ENCODE measurements around the gene TGIF2. TPM values are rescaled to one million over a fixed set of nuclear protein-coding genes. Genes with fewer than 3 reads are reported as not detected.

The TGIF2 gene
- total and polyA plus RNA-seq, 2 of the 13 experiments (the other 11 are each of a cell fraction or from before 2014, with no cell fraction given), result 41.3 to 53.9 TPM

- no peak for TF ChIP-seq EZH2 (conservative IDR thresholded peaks at IDR 0.05; ENCODE audit: low read depth, low read length)
- TF ChIP-seq ZNF616 (CRISPR knock-in tag; IDR thresholded peaks at IDR 0.05; ENCODE audit: low read depth), result no peak; the same call in 1 of the 2 replicates
- peak; percentile 87 for TF ChIP-seq MNT (IDR thresholded peaks at IDR 0.05)
- TF ChIP-seq GMEB1 (CRISPR knock-in tag; IDR thresholded peaks at IDR 0.05; ENCODE audit: borderline replicate concordance), result peak; percentile 99
- peak; percentile 88 for TF ChIP-seq ARID5B (CRISPR knock-in tag; IDR thresholded peaks at IDR 0.05)
- peak; percentile 92; the same call in 1 of the 2 replicates for TF ChIP-seq ZNF709 (CRISPR knock-in tag; IDR thresholded peaks at IDR 0.05)
- TF ChIP-seq POLR2G (IDR thresholded peaks at IDR 0.05; ENCODE audit: low read depth, low read length), result peak; percentile 99
- peak; percentile 92; the same call in 1 of the 2 replicates for TF ChIP-seq ZNF598 (CRISPR knock-in tag; IDR thresholded peaks at IDR 0.05; ENCODE audit: borderline replicate concordance)
- peak; percentile 80; the same call in 1 of the 2 replicates for TF ChIP-seq NRL (CRISPR knock-in tag; IDR thresholded peaks at IDR 0.05; ENCODE audit: borderline replicate concordance)
- TF ChIP-seq ZNF446 (CRISPR knock-in tag; IDR thresholded peaks at IDR 0.05), result peak; percentile 92
- TF ChIP-seq ZNF12 (CRISPR knock-in tag; IDR thresholded peaks at IDR 0.05), result peak; percentile 81; the same call in 1 of the 2 replicates
- peak; percentile 84; the same call in 1 of the 2 replicates for TF ChIP-seq ZFP41 (CRISPR knock-in tag; IDR thresholded peaks at IDR 0.05; ENCODE audit: borderline replicate concordance)
- TF ChIP-seq GATAD1 (CRISPR knock-in tag; IDR thresholded peaks at IDR 0.05), result peak; percentile 98
- TF ChIP-seq ZNF33A (CRISPR knock-in tag; IDR thresholded peaks at IDR 0.05; ENCODE audit: borderline replicate concordance), result no peak; the same call in 1 of the 2 replicates
- peak; percentile 59 for TF ChIP-seq BHLHE40 (IDR thresholded peaks at IDR 0.05; ENCODE audit: low read length)
- peak; percentile 43 for TF ChIP-seq ZNF180 (CRISPR knock-in tag; IDR thresholded peaks at IDR 0.05; ENCODE audit: borderline replicate concordance, low read depth)
- peak; percentile 60; the same call in 1 of the 2 replicates for TF ChIP-seq ZNF761 (CRISPR knock-in tag; conservative IDR thresholded peaks at IDR 0.05)
- TF ChIP-seq SMARCE1 (IDR thresholded peaks at IDR 0.05; ENCODE audit: borderline replicate concordance), result no peak
- no peak; the same call in 1 of the 2 replicates for TF ChIP-seq ZC3H4 (CRISPR knock-in tag; IDR thresholded peaks at IDR 0.05; ENCODE audit: borderline replicate concordance)
- peak; percentile 71; the same call in 1 of the 2 replicates for TF ChIP-seq ZNF275 (CRISPR knock-in tag; IDR thresholded peaks at IDR 0.05; ENCODE audit: borderline replicate concordance)
These were observed 32.2 kb downstream of the TGIF2 start, which contains the start of gene RAB5IF (continued) for GRCh38 chr20:36605399-36606157.
